Fibroblast of peridontal ligament (primary cell): Measurements from ENCODE around the gene CGNL1.

ENCODE experiments used
- DNase-seq: peaks from one replicate; pipeline ENCODE4 v3.0.0-alpha.2; 2010; ENCODE audit errors: extremely low read depth

Gene CGNL1

DNA sequence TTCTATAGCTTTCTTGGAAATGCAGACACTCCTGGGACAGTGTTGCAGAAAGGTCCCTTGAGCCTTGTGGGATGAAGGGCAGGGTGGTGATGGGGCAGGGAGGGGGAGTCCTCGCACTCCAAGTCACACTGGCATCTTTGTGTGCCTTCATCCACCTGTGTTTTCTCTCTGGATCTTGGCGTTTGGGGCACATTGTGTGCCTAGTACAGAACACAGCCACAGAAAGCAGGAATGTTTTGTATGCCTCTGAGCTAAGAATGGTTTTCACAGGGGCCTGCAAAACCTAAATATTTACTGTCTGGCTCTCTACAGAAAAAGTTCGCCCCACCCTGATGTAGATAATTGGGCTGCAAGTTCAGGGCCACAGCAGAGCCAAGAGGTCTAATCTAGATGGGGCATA lies 221.1 kb downstream of the CGNL1 start:
- DNase-seq, result no peak

DNA sequence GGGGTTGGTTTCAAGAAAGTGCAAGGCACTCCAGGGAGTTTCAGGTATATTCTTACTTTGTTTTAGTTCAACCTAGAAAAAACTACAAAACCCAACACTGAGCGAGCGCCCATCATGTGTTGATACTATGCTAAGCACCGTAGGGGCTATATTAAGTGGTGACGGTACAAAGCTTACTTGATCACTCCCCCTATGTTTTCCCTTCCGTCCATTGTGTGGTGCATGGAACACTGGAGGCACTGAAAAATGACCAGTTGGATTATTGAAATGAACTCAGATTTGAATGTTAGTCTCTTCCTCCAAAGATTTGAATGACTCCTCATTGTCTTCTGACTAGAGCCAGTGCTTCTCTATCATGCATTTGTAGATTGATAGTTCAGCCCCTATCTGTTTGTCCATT lies 222.0 kb downstream of the CGNL1 start:
- DNase-seq, result no peak

DNA sequence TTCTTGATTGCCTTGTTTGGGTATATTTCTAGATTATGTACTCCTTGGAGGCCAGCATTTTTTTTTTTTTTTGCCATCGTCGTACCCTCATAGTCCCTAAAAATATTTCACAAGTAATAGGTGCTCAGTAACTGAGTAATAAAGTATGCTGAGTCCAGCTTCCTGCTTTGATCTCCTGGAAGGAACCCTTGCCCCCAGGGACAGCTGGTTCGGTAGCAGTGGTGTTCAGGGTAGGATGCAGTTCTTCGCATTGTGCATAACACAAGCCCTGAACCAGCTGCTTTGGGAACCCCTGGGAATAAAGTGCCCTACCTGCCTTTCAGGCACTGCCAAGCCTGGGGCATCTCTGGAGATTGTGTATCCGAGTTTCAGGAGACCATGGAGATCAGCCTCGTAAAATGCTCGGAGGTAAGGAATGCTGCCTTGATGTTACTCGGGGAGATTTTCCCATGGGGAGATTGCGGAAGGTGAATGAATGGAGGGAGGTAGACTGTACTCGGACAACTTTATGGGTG lies 223.0 kb downstream of the CGNL1 start:
- DNase-seq, result no peak

DNA sequence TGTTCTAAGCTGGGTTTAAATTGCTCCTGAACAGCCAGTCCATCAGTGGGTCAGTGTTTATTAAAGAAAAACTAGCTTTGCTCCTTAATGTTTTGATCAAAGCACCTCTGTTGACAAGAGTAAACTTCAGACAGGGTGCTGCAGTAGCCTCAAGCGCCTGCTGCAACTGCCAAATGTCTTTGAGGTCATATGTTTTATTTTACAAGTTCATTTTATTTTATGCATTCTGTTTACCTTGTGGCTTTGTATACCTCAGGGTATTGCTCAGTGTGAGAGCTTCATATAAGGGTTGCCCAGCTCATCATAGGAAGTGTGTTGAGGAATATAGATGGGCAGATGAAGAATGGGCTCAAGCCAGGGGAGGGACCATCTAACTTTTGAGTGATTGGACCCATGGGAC lies 223.9 kb downstream of the CGNL1 start:
- DNase-seq, result no peak
